GM19455 (cell line): ENCODE results near the gene ZNF654.
"Not testable (repeated sequence)": the region's sequence is repeated elsewhere in the genome, so short reads cannot be mapped to it uniquely, and the experiment has no call there.

Experiments used
- ATAC-seq: cut with Tn5 transposase; IDR thresholded peaks from one replicate; pipeline ENCODE4 v1.9.1; 2021; ENCODE audit not compliant: unreplicated experiment

Gene ZNF654

GRCh38 chr3:88058581-88059379 lies at the start of gene ZNF654, which contains the start of gene CGGBP1:
ZNF654 (plus strand) TSS chr3:88059255; CDS start chr3:88059320, 65 bp downstream.
CGGBP1 (minus strand) TSS chr3:88059005; CDS start chr3:88055976, 3,029 bp downstream.
- peak; percentile 93 for ATAC-seq

- no peak for ATAC-seq
These were observed 48.2 kb upstream of the ZNF654 start for GRCh38 chr3:88010810-88011209.

- no peak for ATAC-seq
These were observed 45.5 kb upstream of the ZNF654 start for GRCh38 chr3:88013592-88013991.

GRCh38 chr3:88015656-88016055 lies 43.4 kb upstream of the ZNF654 start:
- ATAC-seq, result not testable (repeated sequence)

- peak; percentile 89 for ATAC-seq
These were observed 40.0 kb upstream of the ZNF654 start for GRCh38 chr3:88019024-88019423.

GRCh38 chr3:88025001-88025552 lies 34.0 kb upstream of the ZNF654 start:
- no peak for ATAC-seq

GRCh38 chr3:88028876-88029275 lies 30.2 kb upstream of the ZNF654 start:
- ATAC-seq, result no peak

GRCh38 chr3:88030210-88030609 lies 28.8 kb upstream of the ZNF654 start:
- ATAC-seq, result no peak

- ATAC-seq, result peak; percentile 73
These were observed 27.4 kb upstream of the ZNF654 start for GRCh38 chr3:88031642-88032077.

GRCh38 chr3:88032245-88032644 lies 26.8 kb upstream of the ZNF654 start:
- peak; percentile 8 for ATAC-seq

- no peak for ATAC-seq
These were observed 26.0 kb upstream of the ZNF654 start for GRCh38 chr3:88033079-88033478.

GRCh38 chr3:88033808-88034207 lies 25.2 kb upstream of the ZNF654 start:
- ATAC-seq, result no peak

GRCh38 chr3:88034491-88035275 lies 24.4 kb upstream of the ZNF654 start:
- no peak for ATAC-seq

GRCh38 chr3:88036221-88036620 lies 22.8 kb upstream of the ZNF654 start:
- no peak for ATAC-seq

GRCh38 chr3:88038566-88038965 lies 20.5 kb upstream of the ZNF654 start:
- ATAC-seq, result no peak

- ATAC-seq, result no peak
These were observed 18.5 kb upstream of the ZNF654 start for GRCh38 chr3:88040529-88040928.

GRCh38 chr3:88041005-88041404 lies 18.1 kb upstream of the ZNF654 start:
- no peak for ATAC-seq

GRCh38 chr3:88044411-88044810 lies 14.6 kb upstream of the ZNF654 start:
- no peak for ATAC-seq

GRCh38 chr3:88046766-88047165 lies 12.3 kb upstream of the ZNF654 start:
- ATAC-seq, result no peak

- ATAC-seq, result no peak
These were observed 1.3 kb upstream of the ZNF654 start for GRCh38 chr3:88057630-88058305.

GRCh38 chr3:88058306-88058580 lies 812 bp upstream of the ZNF654 start:
- peak; percentile 23 for ATAC-seq
